GM10248 (cell line): Measurements from ENCODE around the gene GNG7.
"Not testable (repeated sequence)": the region's sequence is repeated elsewhere in the genome, so short reads cannot be mapped to it uniquely, and the experiment has no call there.

ENCODE experiments used
- CTCF ChIA-PET: fragments of 300-600 bp; sonication (Branson Sonifier 250); formaldehyde crosslinking; extraction: SDS; loops from one replicate; lab custom pipeline; 2021; ENCODE audit warnings: antibody characterized with exemption; lab: Yijun Ruan, JAX
- POLR2A ChIA-PET: fragments of 350-650 bp; sonication (Branson Sonifier 250); formaldehyde crosslinking; extraction: SDS; loops from one replicate; lab custom pipeline; 2020; ENCODE audit warnings: antibody characterized with exemption; lab: Yijun Ruan, JAX
- DNase-seq: peaks from one replicate; pipeline ENCODE4 v3.0.0; 2012; ENCODE audit errors: extremely low spot score
- TF ChIP-seq, protein P1 (sequence below): IDR thresholded peaks from 2 replicates; pipeline ENCODE4 v1.5.1; 2012; ENCODE audit warnings: mild to moderate bottlenecking, low read depth; ENCODE audit errors: extremely low read depth, missing control alignments, control extremely low read depth

The GNG7 gene

GRCh38 chr19:2547721-2548120 lies 154.8 kb downstream of the GNG7 start:
- TF ChIP-seq, protein P1, sequence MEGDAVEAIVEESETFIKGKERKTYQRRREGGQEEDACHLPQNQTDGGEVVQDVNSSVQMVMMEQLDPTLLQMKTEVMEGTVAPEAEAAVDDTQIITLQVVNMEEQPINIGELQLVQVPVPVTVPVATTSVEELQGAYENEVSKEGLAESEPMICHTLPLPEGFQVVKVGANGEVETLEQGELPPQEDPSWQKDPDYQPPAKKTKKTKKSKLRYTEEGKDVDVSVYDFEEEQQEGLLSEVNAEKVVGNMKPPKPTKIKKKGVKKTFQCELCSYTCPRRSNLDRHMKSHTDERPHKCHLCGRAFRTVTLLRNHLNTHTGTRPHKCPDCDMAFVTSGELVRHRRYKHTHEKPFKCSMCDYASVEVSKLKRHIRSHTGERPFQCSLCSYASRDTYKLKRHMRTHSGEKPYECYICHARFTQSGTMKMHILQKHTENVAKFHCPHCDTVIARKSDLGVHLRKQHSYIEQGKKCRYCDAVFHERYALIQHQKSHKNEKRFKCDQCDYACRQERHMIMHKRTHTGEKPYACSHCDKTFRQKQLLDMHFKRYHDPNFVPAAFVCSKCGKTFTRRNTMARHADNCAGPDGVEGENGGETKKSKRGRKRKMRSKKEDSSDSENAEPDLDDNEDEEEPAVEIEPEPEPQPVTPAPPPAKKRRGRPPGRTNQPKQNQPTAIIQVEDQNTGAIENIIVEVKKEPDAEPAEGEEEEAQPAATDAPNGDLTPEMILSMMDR: no peak
- DNase-seq: no peak
- CTCF ChIA-PET: interaction anchor here (1.0 kb wide), 1 partner anchor 74 kb away, joined by 3 read pairs; no protein-coding TSS in a partner anchor
- POLR2A ChIA-PET: interaction anchor here (0.8 kb wide), 1 partner anchor 72 kb away, joined by 3 read pairs; the partner anchor contains the start of gene GADD45B

DNA sequence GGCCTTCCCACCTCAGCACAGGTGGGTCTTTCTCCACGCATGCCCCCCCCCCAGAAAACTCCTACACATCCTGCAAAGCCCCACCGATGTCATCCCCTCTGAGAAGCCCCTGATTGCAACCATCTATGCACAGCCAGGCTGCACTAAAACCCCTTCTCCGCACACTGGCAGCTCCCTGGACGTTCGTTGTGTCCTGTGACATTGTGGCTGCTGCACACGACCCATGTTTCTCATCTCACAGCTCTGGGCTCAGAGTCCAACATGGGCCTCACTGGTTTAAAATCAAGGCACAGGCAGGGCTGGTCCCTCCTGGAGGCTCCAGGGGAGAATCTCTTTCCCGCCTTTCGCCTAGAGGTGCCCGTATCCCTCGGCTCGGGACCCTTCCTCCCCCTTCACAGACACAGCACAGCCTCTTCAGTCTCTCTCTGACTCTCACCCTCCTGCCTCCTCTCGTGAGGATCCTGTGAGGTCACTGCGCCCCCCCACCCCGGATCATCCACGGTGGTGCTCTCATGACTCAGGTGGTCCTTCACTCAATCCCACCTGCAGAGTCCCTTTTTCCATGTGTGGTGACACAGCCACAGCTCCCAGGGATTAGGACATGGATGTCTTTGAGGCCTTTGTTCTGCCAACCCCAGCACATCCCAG lies 155.3 kb downstream of the GNG7 start:
- ChIA-PET POLR2A (no interaction called here), CTCF (interaction anchor here (1.0 kb wide), 1 partner anchor 73 kb away, joined by 3 read pairs; no protein-coding TSS in a partner anchor)
- no peak for DNase-seq
- TF ChIP-seq, protein P1: no peak

GRCh38 chr19:2546128-2547032 lies 156.1 kb downstream of the GNG7 start:
- TF ChIP-seq, protein P1: no peak
- POLR2A ChIA-PET: interaction anchor here (0.5 to 3.2 kb wide), 3 partner anchors 15 to 78 kb away, joined by 3 to 25 read pairs (median 5); partner anchors contain the start of gene GADD45B
- DNase-seq: no peak
- CTCF ChIA-PET: interaction anchor here (1.6 kb wide), 1 partner anchor 15 kb away, joined by 3 read pairs; no protein-coding TSS in a partner anchor

GRCh38 chr19:2545416-2546127 lies 156.9 kb downstream of the GNG7 start:
- ChIA-PET CTCF (interaction anchor here (1.6 kb wide), 1 partner anchor 16 kb away, joined by 3 read pairs; no protein-coding TSS in a partner anchor), POLR2A (interaction anchor here (0.5 to 3.2 kb wide), 4 partner anchors 15 to 116 kb away, joined by 3 to 25 read pairs (median 7); partner anchors contain the start of gene GADD45B)
- not testable (repeated sequence) for DNase-seq

GRCh38 chr19:2544576-2545415 lies 157.7 kb downstream of the GNG7 start:
- CTCF ChIA-PET: interaction anchor here (1.2 to 1.6 kb wide), 2 partner anchors 17 to 54 kb away, joined by 3 read pairs; no protein-coding TSS in a partner anchor
- DNase-seq: no peak
- POLR2A ChIA-PET: interaction anchor here (3.2 kb wide), 1 partner anchor 69 kb away, joined by 25 read pairs; the partner anchor contains the start of gene GADD45B
- TF ChIP-seq, protein P1: no peak
